Activated CD8-positive, alpha-beta memory T cell treated with anti-CD3 and anti-CD28 coated beads, Interleukin-2, amount 50 U/mL, for 1 hour (primary cell): ENCODE data around the gene BCKDK.
"Not testable (repeated sequence)": the region's sequence is repeated elsewhere in the genome, so short reads cannot be mapped to it uniquely, and the experiment has no call there.

Source experiments
- DNase-seq: peaks from one replicate; pipeline ENCODE4 v3.0.0-alpha.2; 2020; ENCODE audit errors: extremely low read depth

The BCKDK gene

GRCh38 chr16:31142109-31143010 lies 34.2 kb downstream of the BCKDK start:
- DNase-seq: peak; percentile 84

DNA sequence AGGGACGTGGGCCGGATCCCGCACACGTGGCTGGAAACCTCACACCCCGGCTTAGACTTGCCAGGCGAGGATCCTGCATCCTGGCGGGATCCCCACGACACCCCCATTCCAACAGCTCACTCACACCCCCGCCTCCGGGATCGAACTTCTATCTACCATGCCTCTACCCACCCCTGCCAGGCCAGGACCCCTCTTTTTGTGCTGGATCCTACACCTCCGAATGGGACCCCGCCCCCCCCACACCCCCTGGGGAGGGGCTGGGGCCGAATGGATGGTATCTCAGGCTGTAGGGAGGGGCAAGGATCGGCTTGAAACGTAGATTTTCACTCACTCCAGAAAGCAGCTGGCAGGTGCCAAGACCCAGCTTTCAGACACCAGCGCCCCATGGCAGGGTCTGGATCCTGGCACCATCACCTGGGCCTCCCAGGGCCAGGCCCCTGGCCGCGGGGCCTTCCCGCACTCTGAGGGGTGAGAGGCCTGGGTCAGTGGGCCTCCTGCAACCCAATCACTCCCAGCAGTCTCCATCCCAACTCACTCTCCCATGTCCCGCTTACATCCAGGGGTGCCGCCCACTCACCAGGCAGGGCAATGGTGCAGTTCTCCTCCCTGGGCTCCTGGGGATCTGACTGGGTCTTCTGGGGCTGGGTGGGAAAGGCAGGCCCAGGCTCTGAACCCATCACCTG lies 35.0 kb downstream of the BCKDK start:
- no peak for DNase-seq

GRCh38 chr16:31143694-31144148 lies 35.5 kb downstream of the BCKDK start:
- no peak for DNase-seq

DNA sequence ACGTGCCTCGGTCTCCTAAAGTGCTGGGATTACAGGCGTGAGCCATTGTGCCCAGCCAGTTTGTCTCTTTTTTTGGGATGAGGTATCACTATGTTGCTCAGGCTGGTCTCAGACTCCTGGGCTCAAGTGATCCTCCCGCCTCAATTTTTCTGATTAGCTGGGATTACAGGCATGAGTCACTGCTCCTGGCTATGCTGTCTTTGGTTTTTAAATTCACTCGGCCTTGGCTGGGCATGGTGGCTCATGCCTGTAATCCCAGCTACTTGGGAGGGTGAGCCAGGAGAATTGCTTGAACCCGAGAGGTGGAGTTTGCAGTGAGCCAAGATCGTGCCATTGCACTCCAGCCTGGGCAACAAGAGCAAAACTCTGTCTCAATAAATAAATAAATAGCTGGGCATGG lies 36.2 kb downstream of the BCKDK start:
- DNase-seq: not testable (repeated sequence)

- no peak for DNase-seq
These were observed 37.3 kb downstream of the BCKDK start for GRCh38 chr16:31145398-31145990.

DNA sequence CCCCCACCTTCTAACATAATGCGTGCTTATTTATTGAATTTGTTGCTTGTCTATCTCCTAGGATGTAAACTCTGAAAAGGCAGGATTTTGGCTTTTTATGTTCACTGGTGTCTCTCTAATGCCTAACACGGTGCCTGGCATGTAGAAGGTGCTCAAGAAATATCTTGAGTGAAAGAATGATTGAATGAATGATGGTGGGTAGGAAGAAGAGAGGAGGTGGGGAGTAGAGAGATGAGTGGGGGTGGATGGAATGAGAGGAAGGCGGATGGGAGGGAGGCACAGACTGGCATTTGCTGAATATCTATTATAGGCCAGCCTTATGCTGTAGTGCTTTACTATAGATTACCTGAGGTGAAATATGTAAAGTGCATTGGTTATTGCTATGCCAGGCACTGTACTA lies 39.4 kb downstream of the BCKDK start:
- no peak for DNase-seq

- no peak for DNase-seq
These were observed 40.1 kb downstream of the BCKDK start for GRCh38 chr16:31148281-31148728.

DNA sequence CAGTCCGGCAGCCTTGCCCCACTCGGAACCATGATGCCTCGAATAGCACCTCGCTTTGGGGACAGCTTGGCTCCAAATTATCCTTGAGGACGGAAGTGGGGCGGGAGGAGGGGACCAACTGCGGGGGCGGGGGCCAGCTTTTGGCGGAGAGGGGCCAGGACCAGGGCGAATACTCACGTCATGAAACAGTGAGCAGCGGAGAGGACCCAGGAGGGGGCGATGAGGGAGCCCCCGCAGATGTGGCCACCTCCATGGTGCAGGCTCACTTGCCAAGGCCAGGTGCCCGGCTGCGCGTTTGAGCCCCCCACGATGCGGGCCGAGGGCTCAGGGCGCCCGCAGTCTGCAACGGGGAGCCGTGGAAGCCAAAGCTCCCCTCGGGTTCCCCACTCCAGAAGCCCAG lies 40.7 kb downstream of the BCKDK start:
- no peak for DNase-seq

GRCh38 chr16:31149332-31149731 lies 41.1 kb downstream of the BCKDK start:
- no peak for DNase-seq

DNA sequence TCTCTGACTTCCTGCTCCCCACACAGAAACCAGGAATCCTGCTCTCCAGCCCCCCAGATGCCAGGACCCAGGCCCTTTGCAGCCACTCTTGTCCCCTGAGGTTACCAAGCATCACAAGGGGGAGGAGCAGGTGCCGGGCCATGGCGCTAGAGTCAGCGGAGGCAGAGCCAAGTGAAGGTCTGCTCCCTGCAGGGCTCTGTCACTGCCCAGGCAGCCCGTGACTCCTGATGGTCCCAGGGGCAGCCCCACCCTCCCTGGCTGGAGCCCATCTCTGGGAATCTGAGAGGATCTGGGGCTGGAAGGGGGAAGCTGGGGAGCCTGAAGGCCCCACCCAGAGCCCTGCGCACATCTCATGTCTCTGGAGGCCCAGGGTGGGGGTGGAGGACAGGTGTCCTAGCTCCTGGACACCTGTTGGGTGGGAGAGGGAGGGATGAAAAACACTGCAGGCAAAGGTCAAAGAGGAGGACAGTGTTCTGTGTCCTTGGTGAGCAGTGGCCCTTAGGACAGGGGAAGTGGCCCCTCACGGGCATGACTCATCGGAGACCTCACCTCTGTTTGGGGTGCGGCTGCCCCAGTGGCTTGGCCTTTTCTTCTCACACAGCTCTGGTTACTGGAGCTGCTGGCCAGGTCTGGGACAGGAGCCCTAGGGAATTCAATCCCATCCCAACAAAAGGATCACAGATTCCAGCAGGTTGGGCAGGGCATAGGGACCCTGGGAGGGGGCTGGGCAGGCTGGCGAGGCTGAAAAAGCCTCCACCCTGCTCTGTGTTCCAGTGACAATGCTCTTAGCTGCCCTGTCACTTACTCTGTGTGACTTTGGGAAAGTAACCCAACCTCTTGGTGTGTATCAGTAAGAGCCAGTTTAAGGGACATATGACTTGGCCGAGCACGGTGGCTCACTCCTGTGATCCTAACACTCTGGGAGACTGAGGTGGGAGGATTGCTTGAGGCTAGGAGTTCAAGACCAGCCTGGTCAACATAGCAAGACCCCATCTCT lies 42.0 kb downstream of the BCKDK start, which contains the start of gene PRSS36:
TSS of gene PRSS36 (minus strand) at position 173 of the 997 bp plus-strand sequence. CDS start at position 142, 31 bp downstream.
- DNase-seq: no peak

DNA sequence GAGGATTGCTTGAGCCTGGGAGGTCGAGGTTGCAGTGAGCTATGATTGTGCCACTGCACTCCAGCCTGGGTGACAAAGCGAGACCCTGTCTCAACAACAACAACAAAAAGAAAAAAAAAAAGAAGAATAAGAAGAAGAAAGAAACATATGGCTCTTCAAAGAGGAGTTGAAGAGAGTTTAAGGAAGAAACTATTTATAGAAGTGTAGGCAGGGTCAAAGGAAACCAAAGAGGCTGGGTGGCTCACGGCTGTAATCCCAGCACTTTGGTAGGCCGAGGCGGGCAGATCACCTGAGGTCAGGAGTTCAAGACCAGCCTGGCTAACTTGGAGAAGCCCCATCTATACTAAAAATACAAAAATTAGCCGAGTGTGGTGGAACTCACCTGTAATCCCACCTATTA lies 42.8 kb downstream of the BCKDK start:
- DNase-seq: not testable (repeated sequence)

GRCh38 chr16:31157136-31157535 lies 49.0 kb downstream of the BCKDK start:
- no peak for DNase-seq
